Caki2 (cell line): Measurements from ENCODE around the gene CCL13. TPM values are rescaled to one million over a fixed set of nuclear protein-coding genes. Genes with fewer than 3 reads are reported as not detected.
"Not testable (repeated sequence)": the region's sequence is repeated elsewhere in the genome, so short reads cannot be mapped to it uniquely, and the experiment has no call there.

Experiments
- DNase-seq: peaks from one replicate; pipeline ENCODE4 v3.0.0-alpha.2; 2015; ENCODE audit warnings: low read depth
- in situ Hi-C: cut with HindIII; loops from 2 replicates; pipeline ENCODE4 v1.10.0; 2016; ENCODE audit warnings: low sequenced_read_pairs, low pct_unique_long_range_greater_than_20kb, mixed read lengths
- total RNA-seq: library from RNA; depleted of rRNA; stranded (reverse); fragments of >200 nt; shearing (Covaris generic); gene quantifications from 2 replicates; pipeline ENCODE4 v1.2.3, GENCODE V29; 2014; ENCODE audit warnings: low replicate concordance; rRNA removed

The CCL13 gene
- total RNA-seq, result not detected in 2 replicates

DNA sequence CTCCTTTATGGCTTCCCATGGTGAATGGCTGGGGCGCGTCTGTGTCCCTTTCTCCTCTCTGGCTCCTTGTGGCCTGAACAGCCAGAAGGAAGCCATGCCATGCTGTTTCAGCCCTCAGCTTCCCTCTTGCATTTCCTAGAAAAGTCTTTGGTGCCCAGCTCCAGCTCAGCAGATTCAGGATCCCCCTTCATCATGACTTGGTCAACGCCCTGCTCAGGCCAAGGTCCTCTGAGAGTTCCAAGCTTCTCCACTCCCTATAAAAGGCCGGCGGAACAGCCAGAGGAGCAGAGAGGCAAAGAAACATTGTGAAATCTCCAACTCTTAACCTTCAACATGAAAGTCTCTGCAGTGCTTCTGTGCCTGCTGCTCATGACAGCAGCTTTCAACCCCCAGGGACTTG is at the start of gene CCL13:
Gene CCL13 (plus strand): TSS at position 287 of the 400 bp plus-strand sequence. CDS start 47 bp downstream, at position 334.
- in situ Hi-C loops, result no loop called here
- DNase-seq, result no peak

DNA sequence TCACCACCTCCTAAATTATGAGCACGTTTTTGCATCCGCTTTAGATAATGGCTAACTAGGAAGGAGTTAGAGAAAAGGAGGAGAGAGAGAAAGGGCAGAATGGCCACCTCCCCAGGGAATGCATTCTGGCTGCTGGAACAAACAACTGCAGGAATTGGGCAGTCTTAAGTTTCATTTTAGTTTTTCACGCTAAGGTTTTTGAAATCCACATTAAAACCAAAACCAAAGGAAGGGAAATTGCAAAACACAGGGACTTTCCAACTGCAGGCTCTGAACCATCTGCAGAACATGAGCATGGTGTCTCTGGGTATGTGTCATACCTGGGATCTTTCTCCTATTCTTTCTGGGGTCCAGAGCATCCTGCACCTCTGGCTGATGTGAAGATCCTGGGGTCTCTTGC is 49.2 kb upstream of the CCL13 start:
- in situ Hi-C loops, result no loop called here
- no peak for DNase-seq

DNA sequence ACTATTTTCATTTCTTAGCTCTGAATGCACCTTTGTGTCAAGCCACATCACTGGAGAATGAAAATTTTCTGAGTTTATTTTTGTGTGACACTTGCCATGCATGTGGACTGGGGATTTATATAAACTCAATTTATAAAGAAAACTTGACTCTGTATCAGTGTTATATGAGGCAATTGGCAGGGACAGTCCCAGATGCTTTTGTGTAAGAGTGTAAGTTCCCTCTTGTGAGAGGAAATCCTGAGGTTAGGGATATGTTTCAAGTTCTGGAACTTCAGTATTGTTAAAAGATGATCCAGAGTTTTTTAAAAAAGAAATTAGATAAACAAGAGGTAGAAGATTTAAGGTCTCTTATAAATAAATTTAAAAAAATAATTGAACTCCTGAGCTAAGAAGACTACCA is 47.9 kb upstream of the CCL13 start:
- in situ Hi-C loops, result no loop called here
- DNase-seq, result no peak

- in situ Hi-C loops, result no loop called here
Observed at GRCh38 chr17:34311291-34311690, 45.0 kb upstream of the CCL13 start.

GRCh38 chr17:34312080-34312479 is 44.2 kb upstream of the CCL13 start:
- in situ Hi-C loops, result no loop called here
- no peak for DNase-seq

More at GRCh38 chr17:34311291-34311690, 45.0 kb upstream of the CCL13 start:
- no peak for DNase-seq

DNA sequence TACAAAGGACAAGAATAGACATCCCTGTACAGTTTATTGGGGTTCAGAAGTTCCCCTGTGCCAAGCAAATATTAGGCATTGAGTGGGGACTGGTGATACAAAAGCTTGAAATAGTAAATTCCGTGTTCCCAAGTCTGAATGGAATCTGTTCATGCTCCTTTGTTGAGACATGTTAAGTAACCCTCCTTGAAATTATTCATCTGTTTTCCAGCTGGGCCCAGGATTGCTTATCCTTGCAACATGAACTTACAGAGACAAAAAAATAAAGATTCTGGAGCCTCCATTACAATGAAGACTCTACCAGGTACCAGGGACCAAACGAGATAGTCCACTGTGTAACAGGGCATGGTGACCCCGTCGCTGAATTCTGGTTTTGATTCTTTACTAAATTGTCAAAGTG is 43.1 kb upstream of the CCL13 start:
- DNase-seq, result no peak
- in situ Hi-C loops, result no loop called here

GRCh38 chr17:34314279-34314678 is 42.0 kb upstream of the CCL13 start:
- no peak for DNase-seq
- in situ Hi-C loops, result no loop called here

- no peak for DNase-seq
- in situ Hi-C loops, result no loop called here
Observed at GRCh38 chr17:34318474-34318873, 37.8 kb upstream of the CCL13 start.

DNA sequence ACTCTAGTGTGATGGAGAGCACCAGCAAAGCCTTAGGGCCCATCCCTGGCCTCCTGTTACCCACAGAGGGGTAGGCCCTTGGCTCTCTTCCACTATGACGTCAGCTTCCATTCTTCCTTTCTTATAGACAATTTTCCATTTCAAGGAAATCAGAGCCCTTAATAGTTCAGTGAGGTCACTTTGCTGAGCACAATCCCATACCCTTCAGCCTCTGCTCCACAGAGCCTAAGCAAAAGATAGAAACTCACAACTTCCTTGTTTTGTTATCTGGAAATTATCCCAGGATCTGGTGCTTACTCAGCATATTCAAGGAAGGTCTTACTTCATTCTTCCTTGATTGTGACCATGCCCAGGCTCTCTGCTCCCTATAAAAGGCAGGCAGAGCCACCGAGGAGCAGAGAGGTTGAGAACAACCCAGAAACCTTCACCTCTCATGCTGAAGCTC is 37.2 kb upstream of the CCL13 start, which contains the start of gene CCL8:
Gene CCL8 (plus strand): TSS at position 397 of the 445 bp plus-strand sequence. CDS start 67 bp downstream, outside the sequence.
- in situ Hi-C loops, result no loop called here
- no peak for DNase-seq

- in situ Hi-C loops, result no loop called here
- DNase-seq, result no peak
Observed at GRCh38 chr17:34321964-34322363, 34.3 kb upstream of the CCL13 start.

GRCh38 chr17:34327580-34327979 is 28.7 kb upstream of the CCL13 start:
- DNase-seq, in situ Hi-C loops: not testable (repeated sequence)

- in situ Hi-C loops, result no loop called here
- no peak for DNase-seq
Observed at GRCh38 chr17:34337701-34338100, 18.6 kb upstream of the CCL13 start.

DNA sequence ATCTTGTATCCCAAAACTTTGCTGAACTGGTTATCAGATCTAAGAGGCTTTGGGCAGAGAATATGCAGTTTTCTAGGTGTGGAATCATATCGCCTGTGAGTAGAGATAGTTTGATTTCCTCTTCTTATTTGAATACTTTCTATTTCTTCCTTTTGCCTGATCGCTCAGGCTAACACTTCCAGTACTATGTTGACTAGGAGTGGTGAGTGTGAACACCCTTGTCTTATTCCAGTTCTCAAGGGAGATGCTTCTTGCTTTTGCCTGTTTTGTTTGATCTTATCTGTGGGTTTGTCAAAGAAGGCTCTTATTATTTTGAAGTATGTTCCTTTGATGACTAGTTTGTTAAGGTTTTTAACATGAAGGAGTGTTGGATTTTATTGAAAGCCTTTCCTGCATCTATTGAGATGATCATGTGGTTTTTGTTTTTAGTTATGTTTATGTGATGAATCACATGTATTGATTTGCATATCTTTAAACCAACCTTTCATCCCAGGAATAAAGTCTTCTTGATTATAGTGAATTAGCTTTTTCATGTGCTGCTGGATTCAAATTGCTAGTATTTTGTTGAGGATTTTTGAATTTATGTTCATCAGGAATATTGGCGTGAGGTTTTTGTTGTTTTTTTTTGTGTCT is 17.0 kb upstream of the CCL13 start:
- no peak for DNase-seq
- in situ Hi-C loops, result no loop called here

GRCh38 chr17:34341916-34342315 is 14.4 kb upstream of the CCL13 start:
- in situ Hi-C loops, result no loop called here
- DNase-seq, result no peak

- DNase-seq, result no peak
- in situ Hi-C loops, result no loop called here
Observed at GRCh38 chr17:34347063-34347462, 9.2 kb upstream of the CCL13 start.

DNA sequence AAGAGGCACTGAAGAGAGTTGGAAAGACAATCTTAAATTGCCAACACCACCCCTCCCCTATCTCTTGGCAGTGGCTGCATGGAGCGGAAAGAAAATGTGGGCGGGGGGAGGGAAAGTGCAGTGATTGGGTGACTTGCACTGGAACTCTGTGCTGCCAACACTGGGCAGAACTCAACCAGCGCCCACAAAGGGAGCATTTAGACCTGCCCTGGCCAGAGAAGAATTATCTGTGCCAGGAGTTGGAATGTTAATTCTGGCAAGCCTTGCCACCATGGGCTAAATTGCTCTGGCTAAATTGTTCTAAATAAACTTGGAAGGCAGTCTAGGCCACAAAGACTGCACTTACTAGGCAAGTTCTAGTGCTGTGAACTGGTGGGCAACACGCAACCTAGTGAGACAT is 6.5 kb upstream of the CCL13 start:
- DNase-seq, result no peak
- in situ Hi-C loops, result no loop called here

- in situ Hi-C loops, result no loop called here
Observed at GRCh38 chr17:34351096-34351495, 5.2 kb upstream of the CCL13 start.

GRCh38 chr17:34352191-34352590 is 4.1 kb upstream of the CCL13 start:
- in situ Hi-C loops, result no loop called here
- no peak for DNase-seq

More at GRCh38 chr17:34351096-34351495, 5.2 kb upstream of the CCL13 start:
- DNase-seq, result no peak

DNA sequence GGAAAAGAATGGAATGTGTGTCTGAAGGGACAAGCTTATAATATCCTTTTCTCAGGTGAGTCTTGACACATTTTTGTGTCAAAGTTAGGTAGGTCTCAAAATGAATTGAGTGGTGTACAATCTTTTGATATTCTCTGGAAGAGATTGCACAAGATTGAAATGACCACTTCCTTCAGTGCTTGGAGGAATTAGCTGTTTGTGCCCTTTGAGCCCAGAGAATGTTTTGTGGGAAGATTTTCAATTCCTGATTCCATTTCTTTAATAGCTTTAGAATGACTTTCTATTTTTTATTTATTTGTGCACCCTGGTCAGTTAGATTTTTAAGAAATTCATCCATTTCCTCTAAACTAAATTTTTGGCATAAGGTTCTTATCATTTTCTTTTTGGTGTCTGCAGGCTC is 1.6 kb upstream of the CCL13 start:
- no peak for DNase-seq
- in situ Hi-C loops, result no loop called here

DNA sequence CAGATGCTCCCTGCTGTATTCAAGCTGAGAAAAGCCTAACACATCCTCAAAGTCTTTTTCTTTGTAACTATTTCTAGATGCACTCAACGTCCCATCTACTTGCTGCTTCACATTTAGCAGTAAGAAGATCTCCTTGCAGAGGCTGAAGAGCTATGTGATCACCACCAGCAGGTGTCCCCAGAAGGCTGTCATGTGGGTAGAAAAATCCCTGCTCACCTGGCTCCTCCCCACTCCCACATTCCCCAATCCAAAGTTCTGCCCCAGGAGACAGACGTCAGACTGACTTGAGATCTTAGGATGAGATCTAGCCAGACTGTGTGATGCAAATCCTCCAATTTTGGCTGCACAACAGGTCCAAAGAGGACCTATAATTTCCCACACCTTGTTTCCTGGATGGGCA is 1.1 kb downstream of the CCL13 start:
- no peak for DNase-seq
- in situ Hi-C loops, result no loop called here
